ENCODE measurements around the gene HMG20A.

GRCh38 chr15:77440378-77440999 is 19.8 kb downstream of the HMG20A start:
- TF ChIP-seq POLR2A (IDR thresholded peaks at IDR 0.05; ENCODE audit: low read length), result no peak
- TF ChIP-seq GATA1 (IDR thresholded peaks at IDR 0.05; ENCODE audit: low read depth, low read length), result no peak

Measured in erythroblast (primary cell).